Cortex of kidney (tissue), 1 donor: ENCODE measurements around the gene PIP5K1B.

Source experiments
- DNase-seq: peaks from one replicate; lab custom pipeline; 2025; lab: John Stamatoyannopoulos, UW

Gene PIP5K1B

DNA sequence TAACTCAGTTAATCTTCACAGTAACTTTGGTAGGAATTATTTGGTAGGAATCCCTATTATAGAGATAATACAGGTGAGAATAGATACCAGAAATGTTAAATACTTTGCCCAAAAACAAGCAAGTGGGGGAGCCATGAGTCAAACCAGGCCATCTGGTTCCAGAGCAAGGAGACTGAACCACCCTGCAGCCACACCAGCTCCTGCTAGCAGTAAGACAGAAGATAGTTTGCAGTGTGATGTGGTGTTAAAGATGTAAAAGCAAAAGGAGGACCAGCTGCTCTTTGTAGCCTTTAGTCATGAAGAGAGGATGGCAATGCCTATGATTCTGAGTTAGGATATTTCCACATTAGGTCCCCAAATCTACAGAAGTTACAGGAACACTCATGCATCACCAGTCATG, 207.5 kb downstream of the PIP5K1B start:
- no peak for DNase-seq

DNA sequence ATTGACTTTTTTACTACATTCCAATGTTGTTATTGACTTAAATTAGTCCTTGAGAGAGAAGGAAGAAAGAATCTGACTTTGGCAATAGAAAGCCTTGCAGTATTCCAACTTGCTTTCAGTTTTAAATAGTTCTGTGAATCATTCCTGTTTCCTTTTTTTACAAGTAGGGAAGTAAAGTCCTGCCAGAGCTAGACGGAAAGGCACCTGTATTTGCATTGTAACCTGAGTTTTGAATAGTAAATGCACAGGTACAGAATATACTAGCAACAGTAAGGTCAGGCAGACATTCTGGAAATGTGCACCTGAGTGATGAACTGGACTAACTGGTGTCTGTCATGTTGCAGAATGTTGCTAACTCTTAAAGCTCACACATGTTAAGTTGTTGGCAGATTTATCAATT, 208.0 kb downstream of the PIP5K1B start:
- no peak for DNase-seq

DNA sequence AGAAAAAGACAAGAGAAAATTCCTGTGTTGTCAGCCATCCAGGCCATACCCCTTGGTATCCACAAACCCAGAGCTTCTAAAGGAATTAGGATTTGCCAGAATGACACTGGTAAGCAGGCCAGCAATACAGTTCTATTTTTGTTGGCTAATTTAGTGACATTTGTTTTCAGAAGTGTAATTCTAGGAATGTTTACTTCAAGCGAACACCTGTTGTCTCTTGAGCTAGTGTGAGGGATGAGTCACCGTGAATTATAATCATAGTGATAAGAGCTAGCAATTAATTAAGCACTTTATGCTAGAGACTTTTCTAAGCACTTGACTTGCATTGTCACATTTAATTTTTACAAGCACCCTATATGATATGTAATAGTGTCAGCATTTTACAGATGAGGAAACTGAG, 209.7 kb downstream of the PIP5K1B start:
- DNase-seq = no peak

DNA sequence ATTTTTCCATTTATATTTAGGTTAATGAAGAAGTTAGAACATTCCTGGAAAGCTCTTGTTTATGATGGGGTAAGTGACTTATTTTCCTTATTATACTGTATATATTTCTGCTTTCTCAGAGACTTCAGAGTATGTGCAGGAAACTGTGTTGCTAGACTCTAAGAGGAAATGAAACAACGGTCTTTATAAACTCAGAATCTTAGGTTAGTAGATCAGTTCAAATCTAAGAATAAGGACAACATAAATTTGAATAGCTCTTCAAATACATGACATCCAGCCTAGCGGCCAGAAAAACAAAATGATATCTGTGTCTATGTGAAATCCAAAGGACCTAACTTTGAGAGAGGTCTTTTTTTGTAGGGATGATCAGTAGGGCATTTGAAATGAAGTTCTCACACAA, 214.6 kb downstream of the PIP5K1B start:
- DNase-seq = no peak

DNA sequence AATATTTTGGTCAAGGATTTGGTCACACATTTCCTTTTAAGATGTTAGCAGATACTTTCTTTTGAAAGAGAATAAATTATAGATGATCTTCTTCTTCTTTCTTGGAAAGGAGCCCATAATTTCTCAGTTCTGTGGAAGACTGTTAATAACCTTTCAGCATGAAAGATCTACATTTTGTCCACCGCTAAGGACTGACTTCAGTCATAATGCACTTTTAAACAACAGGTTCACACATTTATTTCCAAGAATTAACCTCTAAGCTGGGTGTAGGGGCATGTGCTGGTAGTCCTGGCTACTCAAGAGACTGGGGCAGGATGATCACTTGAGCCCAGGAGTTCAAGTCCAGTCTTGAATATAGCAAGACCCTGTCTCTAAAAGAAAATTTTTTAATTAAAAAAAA, 215.9 kb downstream of the PIP5K1B start:
- DNase-seq = no peak

DNA sequence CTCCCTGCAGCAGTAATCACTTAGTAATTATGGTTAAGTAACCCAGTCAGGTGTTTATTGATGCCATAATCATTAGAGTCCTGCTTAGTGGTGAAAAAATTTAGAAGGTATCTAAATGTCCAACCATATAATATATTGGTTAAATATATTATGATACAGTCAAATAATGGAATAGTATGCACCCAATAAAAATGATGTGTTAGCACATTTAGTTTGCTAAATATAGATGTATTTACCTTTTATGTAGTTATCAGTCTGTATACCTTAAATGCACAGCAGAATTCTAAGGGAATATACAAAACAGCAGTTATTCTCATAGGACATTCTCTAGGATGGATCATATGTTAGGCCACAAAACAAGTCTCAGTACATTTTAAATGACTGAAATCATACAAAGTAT, 218.4 kb downstream of the PIP5K1B start:
- DNase-seq = no peak

DNA sequence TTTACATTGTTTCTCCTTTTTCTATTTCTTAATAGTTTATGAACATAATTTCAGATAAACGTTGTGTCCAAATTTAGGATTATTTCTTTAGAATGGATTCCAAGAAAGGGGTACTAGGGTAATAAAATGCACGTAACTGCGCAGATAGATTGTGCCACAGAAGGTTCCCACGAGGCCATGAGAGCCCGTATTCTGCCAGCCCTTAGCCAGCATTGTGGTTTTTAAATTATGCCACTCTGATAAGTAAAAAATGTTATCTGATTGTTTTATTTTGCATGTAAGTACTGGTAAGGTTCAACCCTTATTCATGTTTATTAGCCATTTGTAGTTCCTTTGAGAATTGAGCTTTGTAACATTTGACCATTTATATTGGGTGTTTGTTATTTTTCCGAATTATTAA, 220.1 kb downstream of the PIP5K1B start:
- no peak for DNase-seq

DNA sequence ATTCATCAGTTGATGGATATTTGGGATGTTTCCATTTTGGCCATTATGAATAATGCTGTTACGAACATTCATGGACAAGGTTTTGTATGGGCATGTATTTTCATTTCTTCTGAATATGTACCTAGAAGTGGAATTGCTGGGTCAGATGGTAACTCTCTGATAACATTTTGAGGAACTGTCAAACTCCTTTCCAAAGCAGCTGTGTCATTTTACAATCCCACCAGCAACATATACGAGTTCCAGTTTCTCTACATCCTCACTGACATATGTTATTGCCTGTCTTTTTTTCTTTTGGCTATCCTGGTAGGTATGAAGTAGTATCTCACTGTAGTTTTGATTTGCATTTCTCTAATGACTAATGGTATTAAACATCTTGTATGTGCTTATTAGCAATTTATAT, 222.1 kb downstream of the PIP5K1B start:
- DNase-seq = no peak

DNA sequence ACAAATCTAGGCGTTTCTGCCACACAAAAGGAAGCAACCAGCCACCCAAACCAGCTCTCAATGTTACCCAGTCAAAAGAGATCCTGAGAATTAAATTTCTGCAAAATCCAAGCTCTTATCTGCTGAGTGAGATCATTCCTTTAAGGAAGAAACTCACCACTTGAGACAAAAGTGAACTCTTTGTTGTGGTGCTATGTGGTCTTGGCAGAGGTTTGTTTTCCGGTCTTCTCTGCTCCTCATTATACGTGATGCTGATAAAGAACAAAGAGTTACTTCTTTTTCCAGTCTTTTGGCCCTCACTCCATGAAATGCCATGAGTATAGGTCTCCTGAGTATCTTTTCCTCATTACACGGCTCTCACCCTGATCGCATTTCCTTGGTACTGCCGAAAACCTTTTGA, 226.8 kb downstream of the PIP5K1B start:
- DNase-seq = no peak

DNA sequence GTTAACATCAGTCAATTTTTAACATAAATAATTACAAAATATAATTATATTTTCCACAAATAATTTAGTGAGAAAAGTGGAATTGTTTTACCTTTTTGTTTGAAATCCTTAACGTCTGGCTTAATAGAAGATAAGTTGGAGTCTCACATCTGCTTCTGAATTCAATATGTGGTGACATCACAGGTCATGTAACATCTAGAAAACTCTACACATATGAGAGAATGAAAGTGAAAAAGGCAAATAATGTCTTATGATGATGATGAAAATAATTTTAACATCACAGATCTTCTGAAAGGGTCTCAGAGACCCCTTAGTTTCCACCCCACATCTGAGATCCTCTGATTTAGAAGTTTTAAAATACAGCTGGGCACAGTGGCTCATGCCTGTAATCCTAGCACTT, 227.4 kb downstream of the PIP5K1B start:
- no peak for DNase-seq

DNA sequence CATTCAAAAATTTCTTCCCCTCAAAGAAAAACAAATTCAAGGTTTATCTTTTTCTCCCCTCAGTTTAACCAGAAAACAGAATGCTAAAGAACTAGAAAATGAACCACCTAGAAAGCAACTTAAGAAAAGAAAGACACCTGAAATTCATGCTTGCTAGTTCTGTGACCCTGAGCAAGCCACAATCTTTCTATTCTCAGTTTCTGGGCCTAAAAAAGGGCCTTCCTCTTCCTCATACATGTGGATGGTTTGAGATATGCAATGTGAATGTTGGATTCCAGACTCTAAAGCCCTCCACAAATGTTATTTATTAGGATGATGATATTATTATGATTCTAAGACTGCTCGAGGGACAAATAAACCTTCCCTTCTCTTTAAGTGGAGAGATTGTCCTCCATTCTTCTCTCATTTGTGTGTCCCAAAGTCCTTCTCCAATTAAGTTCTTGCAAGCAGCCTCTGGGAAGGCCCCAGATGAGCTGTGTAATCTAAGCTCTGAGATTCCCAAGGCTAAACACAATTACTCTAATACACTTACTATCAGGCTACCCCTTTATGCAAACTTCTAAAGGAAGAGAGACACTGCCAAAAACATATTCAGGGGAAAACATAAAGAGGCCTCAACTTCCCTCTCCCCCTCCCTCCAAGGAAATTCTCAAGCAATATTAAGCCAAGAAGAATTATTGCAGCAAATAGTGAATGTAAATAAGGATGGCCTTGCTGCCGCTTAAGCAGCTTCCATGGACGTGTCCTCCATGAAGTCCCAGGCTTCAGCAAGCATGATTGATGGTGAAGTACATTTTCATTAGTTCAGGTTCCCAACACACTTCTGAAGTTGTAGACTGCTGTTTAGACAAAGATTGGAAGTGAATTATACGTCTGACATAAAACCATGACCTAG, 228.6 kb downstream of the PIP5K1B start:
- no peak for DNase-seq

DNA sequence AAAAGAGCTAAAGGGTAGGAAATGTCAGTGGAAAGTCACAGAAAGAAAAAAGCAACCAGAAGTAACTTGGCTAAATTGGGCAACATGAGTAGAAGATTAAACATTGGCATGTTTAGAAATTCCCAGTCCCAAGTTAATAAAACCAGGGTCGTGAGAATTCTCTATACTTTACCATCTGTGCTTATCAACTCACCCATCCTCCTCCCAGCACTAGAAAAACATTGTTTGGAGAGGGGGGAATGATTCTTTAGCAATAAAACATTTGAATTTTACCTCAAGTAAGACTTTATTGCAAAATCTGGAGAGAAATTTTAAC, 229.2 kb downstream of the PIP5K1B start:
- no peak for DNase-seq

DNA sequence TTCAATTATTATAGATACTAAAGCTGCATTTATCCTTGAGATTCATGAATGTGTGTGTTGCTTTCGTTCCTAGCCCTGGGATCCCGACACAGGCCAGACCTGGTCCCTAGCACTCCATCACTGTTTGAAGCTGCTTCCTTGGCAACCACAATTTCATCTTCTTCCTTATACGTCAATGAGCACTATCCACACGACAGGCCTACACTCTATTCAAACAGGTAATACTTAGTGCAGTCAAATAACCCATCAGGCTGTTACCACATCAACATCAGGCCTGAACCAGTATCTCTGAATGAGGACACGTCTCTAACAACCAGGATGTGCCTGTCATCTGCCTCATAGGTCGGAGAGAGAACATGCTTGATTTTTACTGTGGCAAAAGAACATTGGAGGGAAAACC, 235.5 kb downstream of the PIP5K1B start:
- DNase-seq = no peak

DNA sequence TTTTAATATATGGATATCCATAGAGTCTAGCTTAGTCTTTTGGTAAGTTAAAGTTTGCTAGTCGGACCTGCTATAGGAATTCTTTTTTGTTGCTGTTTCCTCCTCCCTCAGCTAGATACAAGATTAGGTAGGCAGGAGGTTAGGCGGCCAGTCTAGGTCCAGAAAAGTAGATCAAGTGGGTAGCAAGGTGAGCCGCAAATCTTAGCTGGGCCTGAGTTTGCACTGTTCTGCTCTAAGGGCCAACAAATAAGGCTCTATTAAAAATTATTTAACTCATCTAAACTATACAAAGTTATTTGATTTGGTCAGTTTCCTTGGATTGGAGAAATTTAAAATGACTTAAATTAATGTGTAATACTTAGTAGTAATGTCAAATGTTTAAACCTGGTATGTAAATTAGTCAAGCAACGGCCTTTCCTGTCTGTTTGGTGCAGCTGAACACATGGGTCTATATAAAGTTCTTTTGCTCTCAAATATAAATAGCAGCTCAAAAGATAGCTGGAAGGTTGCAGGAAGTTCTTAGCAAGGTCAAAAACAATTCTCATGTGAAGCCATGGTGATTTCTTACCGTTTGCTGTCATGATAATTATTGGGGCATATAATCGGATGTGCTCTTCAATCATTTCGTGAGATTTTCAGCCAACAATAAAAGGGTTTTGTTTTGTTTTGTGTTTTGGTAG, 236.9 kb downstream of the PIP5K1B start:
- no peak for DNase-seq

DNA sequence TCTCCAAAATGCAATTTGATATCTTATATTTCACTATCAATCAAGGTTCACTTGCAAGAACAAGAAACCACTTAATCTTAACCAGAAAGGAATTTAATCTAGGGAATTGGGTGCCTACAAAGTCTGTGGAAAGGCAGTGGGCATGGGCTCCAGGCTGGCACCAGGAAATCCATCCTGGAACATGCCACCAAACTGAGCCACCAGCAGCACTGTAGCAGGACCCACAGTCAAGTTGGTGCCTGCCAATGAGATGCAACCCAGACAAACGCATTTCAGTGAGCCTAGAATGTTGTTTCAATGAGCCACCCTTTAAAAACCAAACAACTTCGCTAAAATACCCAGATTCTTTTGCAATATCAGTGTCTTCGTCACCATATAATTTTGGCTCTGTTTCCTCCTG, 237.8 kb downstream of the PIP5K1B start:
- no peak for DNase-seq

DNA sequence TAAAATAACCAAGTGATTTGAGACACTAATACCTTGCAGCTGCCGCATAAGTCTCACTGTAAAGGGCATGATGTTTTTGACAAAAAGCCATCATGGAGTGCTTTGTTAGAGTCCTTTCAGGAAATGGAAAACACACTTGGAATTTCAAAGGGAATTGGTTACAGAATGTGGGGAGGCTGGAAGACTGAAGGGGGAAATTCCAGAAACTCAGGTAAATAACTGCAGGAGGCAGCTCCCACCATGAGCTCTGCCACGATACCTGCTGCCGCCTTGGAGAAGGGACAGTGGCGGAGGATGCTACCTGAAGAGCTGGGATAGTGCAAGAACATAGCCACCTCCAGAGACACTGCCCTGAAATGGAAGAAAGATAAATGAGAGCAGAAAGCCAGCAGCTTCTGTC, 242.0 kb downstream of the PIP5K1B start:
- DNase-seq = no peak

DNA sequence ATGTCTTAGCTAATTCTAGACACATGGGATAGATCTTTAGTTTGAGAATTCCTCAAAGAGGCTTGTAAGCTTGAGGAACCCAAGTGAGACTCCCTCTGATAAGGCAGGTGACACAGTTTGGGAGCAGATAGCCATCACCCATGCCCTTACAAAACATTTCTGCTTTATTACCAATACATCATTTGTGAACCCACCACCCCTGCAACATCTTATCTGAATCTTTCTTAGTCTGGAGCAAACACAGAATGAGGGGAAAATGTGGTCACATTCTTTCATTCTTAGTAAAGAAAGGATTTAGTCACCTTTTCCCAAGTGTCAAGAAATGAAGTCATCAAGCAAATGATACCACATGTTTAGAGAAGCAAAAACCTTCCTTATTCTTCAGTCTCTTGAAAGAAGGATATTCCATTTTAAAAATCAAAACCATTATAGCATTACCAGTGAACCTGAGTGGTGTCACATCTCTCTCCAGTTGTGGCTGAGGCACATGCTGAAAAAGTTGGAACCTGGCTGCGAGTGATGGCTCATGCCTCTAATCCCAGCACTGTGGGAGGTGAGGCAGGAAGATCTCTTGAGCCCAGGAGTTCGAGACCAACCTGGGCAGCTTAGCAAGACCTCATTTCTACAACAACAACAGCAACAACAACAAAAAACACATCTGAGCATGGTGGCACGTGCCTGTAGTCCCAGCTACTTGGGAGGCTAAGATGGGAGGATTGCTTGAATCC, 243.0 kb downstream of the PIP5K1B start:
- no peak for DNase-seq

DNA sequence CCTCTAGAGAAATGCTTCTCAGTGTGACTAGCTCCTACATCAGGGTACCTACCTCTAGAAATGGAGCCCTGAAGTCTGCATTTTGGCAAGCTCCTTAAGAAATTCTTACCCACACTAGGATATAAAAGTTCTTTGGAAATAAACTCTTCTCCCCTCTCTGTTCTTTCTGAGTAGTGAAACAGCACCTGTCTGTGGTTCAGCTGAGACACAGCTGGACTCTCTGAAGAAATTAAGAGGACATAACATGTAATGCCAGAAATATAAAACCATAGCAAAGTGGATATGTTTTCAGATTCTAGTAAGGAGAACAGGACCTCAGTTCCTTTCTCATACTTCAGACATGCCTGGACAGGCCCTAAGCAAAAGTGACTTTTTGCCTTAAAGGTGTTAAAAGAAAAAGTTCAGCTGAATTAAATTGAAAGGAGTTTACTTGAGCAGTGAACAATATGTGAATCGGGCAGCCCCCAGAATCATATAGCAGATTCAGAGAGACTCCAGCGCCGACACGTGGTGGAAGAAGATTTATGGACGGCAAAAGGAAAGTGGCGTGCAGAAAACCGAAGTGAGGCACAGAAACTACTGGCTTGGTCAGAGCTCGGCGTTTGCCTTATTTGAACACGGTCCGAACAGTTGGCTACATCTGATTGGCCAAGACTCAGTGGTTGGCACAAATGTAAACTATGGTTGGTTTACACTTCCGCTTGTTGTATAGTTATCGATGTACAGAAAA, 244.4 kb downstream of the PIP5K1B start:
- no peak for DNase-seq

DNA sequence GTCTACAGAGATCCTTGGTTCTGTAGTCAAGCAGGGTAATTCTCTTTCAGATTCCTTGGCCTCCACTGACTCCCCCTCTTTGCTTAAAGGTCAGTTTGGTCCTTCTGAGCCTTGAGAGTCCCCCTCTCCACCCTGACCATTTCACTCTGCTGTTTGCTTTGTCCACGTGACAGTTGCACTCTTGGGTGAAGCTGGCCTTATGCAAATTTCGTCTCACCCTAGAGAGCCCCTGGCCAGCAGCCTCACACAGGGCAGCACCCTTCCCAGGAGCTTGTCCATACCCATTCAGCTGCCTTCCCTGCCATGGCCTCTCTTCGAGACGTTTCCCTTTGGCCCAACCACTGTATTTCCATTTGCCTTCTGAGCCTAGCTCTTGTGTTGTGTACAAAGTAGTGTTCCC, 245.1 kb downstream of the PIP5K1B start:
- no peak for DNase-seq

DNA sequence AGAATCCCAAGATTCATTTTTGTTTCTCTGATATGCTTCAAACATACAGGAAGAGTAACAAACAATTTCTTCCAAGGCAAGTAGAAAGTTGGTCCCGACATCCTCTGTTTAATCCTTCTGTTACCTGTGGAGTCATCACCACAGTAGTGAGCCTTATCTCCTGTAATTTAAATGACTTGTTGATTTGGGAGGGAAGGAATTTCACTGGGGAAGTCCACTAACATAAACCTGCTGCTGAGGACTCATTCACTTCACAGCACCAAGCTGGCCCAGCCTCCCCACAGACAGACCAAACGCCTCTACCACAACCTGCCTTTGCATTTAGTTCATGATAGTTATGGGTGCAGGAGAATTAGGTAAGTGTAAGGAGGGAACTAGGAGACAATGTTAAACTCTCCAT, 245.6 kb downstream of the PIP5K1B start:
- no peak for DNase-seq

DNA sequence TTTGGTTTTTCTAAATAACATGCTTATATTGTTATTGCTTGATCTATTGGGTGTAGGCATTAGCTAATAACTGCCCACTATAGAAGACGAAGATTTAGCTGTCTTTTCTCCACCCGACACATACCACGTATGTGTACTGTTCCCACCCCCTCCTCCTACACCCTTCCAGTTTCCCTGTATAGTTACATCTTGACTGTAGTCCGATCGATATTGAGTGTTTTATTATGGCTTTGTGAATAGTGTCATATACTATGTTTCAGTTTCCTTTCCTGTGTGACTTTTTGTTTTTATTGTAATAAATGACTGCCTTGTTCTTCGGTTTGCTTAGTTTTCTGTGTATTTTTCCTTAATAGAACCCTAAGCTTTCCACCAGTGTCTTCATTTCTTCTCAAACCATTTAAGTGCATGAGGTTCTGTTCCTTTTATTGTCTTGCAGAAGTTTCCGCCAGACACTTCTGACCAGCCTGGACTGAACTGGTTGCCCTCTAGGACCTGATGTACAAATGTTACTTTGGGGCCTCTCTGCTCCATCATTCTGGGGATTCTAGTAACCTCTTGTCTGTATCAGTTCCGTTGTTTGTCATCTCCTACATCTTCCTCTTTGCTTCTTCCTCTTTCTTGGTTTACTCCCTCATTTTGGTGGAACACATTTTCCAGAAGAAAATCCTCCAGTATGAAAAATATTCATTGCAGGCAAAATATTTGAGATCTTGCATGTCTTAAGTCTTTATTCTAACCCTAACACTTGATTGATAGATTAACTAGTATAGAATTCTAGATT, 247.0 kb downstream of the PIP5K1B start:
- no peak for DNase-seq

DNA sequence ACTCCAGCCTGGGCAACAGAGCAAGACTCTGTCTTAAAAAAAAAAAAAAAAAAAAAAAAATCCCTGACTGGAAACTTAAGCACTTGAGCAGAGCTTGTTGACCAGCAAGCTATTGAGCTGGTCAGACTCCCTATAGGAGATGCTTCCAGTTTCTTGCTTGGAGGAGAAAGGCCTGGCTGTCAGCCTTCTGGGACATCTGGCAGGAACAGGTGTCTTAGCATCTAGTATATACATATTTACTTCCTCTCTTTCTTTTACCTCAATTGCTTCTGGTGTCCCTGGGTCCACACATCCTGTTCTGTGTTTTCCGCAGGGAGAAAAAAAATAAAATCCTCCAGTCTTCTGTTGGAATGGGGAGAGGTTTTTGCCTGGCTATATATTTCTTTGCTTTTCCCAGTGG, 248.7 kb downstream of the PIP5K1B start:
- DNase-seq = no peak
